NK-92 treated with Interleukin-12 subunit alpha and Interleukin-12 subunit beta, amount 100 ng/mL, for 24 hours (cell line): ENCODE data around the gene TMEM50A.
"Not testable (repeated sequence)": the region's sequence is repeated elsewhere in the genome, so short reads cannot be mapped to it uniquely, and the experiment has no call there.

ENCODE experiments used
- DNase-seq: peaks from one replicate; lab custom pipeline; 2025; lab: John Stamatoyannopoulos, UW

TMEM50A gene

GRCh38 chr1:25387096-25387495, 49.0 kb downstream of the TMEM50A start:
- DNase-seq = not testable (repeated sequence)

GRCh38 chr1:25388691-25389090, 50.6 kb downstream of the TMEM50A start:
- not testable (repeated sequence) for DNase-seq

GRCh38 chr1:25389721-25390120, 51.6 kb downstream of the TMEM50A start:
- DNase-seq = not testable (repeated sequence)

- DNase-seq = no peak
These were observed 54.7 kb downstream of the TMEM50A start for GRCh38 chr1:25392841-25393240.

- DNase-seq = not testable (repeated sequence)
These were observed 59.4 kb downstream of the TMEM50A start for GRCh38 chr1:25397549-25397948.

GRCh38 chr1:25398079-25398478, 59.9 kb downstream of the TMEM50A start:
- not testable (repeated sequence) for DNase-seq

- not testable (repeated sequence) for DNase-seq
These were observed 65.0 kb downstream of the TMEM50A start for GRCh38 chr1:25402947-25403803.

GRCh38 chr1:25405731-25406305, 67.7 kb downstream of the TMEM50A start:
- DNase-seq = not testable (repeated sequence)

- not testable (repeated sequence) for DNase-seq
These were observed 71.7 kb downstream of the TMEM50A start for GRCh38 chr1:25409641-25410427.
